Activated CD4-positive, alpha-beta memory T cell treated with anti-CD3 and anti-CD28 coated beads, Interleukin-2, amount 10 ng/mL, durations not matched to agents 7 days and 5 days (primary cell): Measurements from ENCODE around the gene ZDHHC21. TPM values are rescaled to one million over a fixed set of nuclear protein-coding genes. Genes with fewer than 3 reads are reported as not detected.

Experiments used
- CTCF ChIA-PET: fragments of 350-600 bp; sonication (Branson Sonifier 250); formaldehyde crosslinking; loops from one replicate; lab custom pipeline; 2021; ENCODE audit warnings: antibody characterized with exemption, inconsistent platforms; lab: Charles Lee
- POLR2A ChIA-PET: fragments of 350-600 bp; sonication (Branson Sonifier 250); formaldehyde crosslinking; loops from one replicate; lab custom pipeline; 2021; ENCODE audit warnings: antibody characterized with exemption; lab: Charles Lee
- DNase-seq: peaks from one replicate; pipeline ENCODE4 v3.0.0-alpha.2; 2020
- H3K27ac Mint-ChIP-seq: one replicate; pipeline ENCODE4 v1.8.0; 2021; ENCODE audit warnings: mild to moderate bottlenecking, mixed read lengths
- H3K27me3 Mint-ChIP-seq: one replicate; pipeline ENCODE4 v1.8.0; 2021; ENCODE audit warnings: mixed read lengths
- H3K36me3 Mint-ChIP-seq: one replicate; pipeline ENCODE4 v1.8.0; 2021; ENCODE audit warnings: low read depth, mixed read lengths
- H3K4me1 Mint-ChIP-seq: one replicate; pipeline ENCODE4 v1.8.0; 2021; ENCODE audit warnings: mixed read lengths
- H3K4me3 Mint-ChIP-seq: one replicate; pipeline ENCODE4 v1.8.0; 2021; ENCODE audit warnings: mild to moderate bottlenecking, mixed read lengths
- H3K9me3 Mint-ChIP-seq: one replicate; pipeline ENCODE4 v1.8.0; 2021; ENCODE audit warnings: mixed read lengths
- total RNA-seq, 2 experiments: library from RNA; stranded (reverse); gene quantifications; one replicate each; pipeline ENCODE4 v1.2.3, GENCODE V29; 2021

Gene ZDHHC21
- total RNA-seq, 2 experiments from 2014 or later, result 7.5 to 7.6 TPM

DNA sequence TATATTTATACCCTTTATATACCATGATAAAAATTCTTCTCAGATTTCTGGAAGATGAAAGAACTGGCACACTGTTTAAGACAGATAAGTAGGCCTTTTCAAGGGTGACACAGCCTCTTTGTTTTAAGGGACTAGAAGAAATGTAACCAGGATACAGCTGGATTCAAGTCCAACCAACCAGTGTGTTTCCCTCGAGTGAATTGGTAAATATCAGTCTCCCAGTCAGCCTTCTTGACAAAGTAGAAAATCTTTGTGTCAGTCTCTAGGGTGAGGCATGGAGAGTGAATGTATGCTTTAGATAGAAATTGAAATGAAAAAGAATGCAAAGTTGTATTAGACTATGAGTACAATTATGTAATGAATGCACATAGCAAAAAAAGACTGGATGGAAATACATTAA, 119.1 kb downstream of the ZDHHC21 start:
- Mint-ChIP-seq H3K4me1 (no peaks in the 10 kb centered on the region), H3K9me3 (peaks cover 28% of the 10 kb centered on the region), H3K27ac (no peak overlapping the region), H3K4me3 (no peak overlapping the region), H3K36me3 (peaks cover 5% of the 10 kb centered on the region), H3K27me3 (peaks cover 3% of the 10 kb centered on the region)
- ChIA-PET CTCF (no interaction called here), POLR2A (no interaction called here)
- no peak for DNase-seq

DNA sequence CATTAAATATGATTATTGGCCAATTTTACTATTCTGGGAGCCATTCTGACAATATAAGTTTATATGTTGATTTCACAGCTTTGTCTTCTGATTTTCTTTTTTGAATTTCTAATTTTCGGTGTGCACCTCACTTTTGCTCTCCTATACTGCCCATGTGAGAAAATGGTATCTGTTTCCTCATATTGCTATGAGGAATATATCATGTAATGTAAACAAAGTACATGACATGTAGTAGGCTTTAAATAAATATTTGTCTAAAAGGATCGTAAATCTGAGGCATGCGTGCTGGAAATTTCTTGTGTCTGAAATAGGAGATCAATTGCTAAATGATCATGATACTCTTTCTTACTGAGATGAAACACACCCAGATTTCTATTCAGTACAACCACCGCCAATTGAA, 119.9 kb downstream of the ZDHHC21 start:
- DNase-seq, result no peak
- H3K36me3 Mint-ChIP-seq, result peaks cover 5% of the 10 kb centered on the region
- H3K4me1 Mint-ChIP-seq, result no peaks in the 10 kb centered on the region
- ChIA-PET POLR2A (no interaction called here), CTCF (no interaction called here)
- no peak overlapping the region for H3K4me3 Mint-ChIP-seq
- peaks cover 24% of the 10 kb centered on the region for H3K9me3 Mint-ChIP-seq
- H3K27ac Mint-ChIP-seq, result no peak overlapping the region
- H3K27me3 Mint-ChIP-seq, result peaks cover 3% of the 10 kb centered on the region

DNA sequence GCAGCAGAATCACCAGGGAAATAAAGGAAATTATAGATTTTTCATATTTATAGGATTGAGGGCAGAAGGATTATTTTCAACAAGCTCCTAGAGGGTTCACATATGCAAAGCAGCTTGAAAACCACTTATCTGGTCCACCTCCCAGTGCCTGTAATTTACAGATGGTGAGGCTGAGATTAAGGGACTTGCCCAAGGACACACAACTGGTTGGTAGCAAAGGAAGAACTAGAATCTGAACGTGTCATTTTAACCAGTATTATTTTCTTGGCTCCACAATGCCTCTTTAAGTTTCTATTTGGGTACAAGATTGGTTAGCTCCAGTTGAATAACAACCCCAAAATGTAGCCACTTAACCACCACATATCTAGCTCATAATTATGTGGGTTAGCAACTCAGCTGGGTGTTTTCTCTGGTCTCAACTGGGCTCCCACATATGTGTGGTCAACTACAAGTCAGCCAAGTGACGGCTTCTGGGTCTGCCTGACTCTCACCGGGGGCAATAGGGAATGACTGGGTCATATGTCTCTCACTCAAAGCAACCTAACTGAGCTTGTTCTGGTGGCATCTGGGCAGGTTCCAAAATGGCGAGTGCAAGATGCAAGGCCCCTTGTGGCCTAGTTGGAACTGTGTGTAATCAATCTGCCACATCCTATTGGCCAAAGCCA, 127.7 kb downstream of the ZDHHC21 start:
- Mint-ChIP-seq H3K9me3 (peaks cover 4% of the 10 kb centered on the region), H3K4me3 (no peak overlapping the region), H3K27ac (no peak overlapping the region), H3K36me3 (no peaks in the 10 kb centered on the region), H3K4me1 (no peaks in the 10 kb centered on the region), H3K27me3 (peaks cover 4% of the 10 kb centered on the region)
- DNase-seq, result no peak
- ChIA-PET CTCF (no interaction called here), POLR2A (no interaction called here)

DNA sequence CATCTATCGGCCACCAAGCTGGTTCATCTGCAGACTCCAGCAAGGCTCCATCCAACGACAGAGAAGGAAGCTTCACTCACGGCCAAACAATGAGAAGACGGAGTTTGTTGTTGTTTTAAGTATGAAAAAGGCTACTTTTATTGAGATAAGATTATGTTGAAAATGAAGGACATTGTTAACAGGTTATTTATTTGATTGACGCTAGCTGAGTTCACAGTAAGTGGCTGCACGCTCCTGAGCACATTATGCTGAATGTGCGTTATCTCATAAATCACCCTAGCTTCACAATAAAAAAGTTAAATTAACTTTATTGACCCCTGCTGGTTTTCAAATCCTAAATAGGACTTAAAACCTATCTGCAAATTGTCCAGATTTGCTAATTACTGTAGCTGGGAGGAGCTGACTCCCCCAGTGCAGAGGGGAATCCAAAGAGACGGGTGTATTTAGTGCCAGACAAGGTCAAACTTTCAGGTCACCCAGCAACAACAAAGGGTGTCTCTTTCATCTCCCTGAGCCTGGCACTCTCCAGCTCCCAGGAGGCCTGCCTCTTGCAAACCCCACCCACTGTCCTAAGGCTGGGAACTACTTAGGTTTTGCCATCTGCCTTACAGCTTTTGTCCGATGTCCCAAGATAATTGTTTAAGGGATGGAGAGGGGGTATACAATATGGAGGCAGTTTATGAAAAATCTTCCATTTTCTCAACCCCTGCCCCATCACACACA, 129.2 kb downstream of the ZDHHC21 start:
- Mint-ChIP-seq H3K27me3 (peaks cover 4% of the 10 kb centered on the region), H3K36me3 (no peaks in the 10 kb centered on the region), H3K4me1 (peaks cover 2% of the 10 kb centered on the region), H3K4me3 (no peak overlapping the region), H3K27ac (no peak overlapping the region), H3K9me3 (no peaks in the 10 kb centered on the region)
- ChIA-PET POLR2A (no interaction called here), CTCF (no interaction called here)
- DNase-seq, result no peak

DNA sequence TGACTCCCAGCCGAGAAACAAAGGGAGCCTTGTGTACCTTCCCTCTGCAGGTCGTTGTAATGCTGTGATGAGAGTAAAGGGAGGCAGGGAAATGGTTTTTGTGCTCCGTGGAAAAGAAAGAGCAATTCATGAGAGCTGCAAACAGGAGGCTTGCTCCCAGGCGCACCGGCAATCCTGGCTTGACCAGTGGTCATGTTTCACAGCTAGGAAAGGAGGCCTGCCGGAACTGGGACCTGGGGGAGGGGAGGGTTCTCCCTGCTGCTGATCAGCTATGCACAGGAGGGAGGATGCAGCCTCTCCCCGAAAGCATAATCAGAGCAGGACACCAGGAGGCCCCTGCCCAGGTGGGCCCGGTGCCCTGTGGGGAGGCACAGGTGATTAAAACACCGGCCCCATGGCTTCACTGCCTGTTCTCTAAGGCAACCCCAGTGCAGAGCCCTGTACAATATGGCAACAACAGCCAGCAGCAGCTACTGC, 131.3 kb downstream of the ZDHHC21 start:
- no peak for DNase-seq
- Mint-ChIP-seq H3K4me3 (no peak overlapping the region), H3K9me3 (no peaks in the 10 kb centered on the region), H3K4me1 (peaks cover 2% of the 10 kb centered on the region), H3K27ac (no peak overlapping the region), H3K36me3 (no peaks in the 10 kb centered on the region), H3K27me3 (peaks cover 4% of the 10 kb centered on the region)
- POLR2A ChIA-PET, result no interaction called here
- CTCF ChIA-PET, result no interaction called here

Other genes with a start within 250 kb of the ZDHHC21 start
- not detected for gene CER1, start 29.3 kb upstream of the ZDHHC21 start, total RNA-seq
- not detected for gene FREM1, start 217.0 kb upstream of the ZDHHC21 start, total RNA-seq